GM12874 (cell line): ENCODE data around the gene TM9SF3.

ENCODE experiments used
- TF ChIP-seq, protein P1 (sequence below): IDR thresholded peaks from 2 replicates; pipeline ENCODE4 v1.5.1; 2011; ENCODE audit warnings: low read depth, mild to moderate bottlenecking, control low read depth, low read length, moderate library complexity; ENCODE audit not compliant: insufficient read depth

The TM9SF3 gene

DNA sequence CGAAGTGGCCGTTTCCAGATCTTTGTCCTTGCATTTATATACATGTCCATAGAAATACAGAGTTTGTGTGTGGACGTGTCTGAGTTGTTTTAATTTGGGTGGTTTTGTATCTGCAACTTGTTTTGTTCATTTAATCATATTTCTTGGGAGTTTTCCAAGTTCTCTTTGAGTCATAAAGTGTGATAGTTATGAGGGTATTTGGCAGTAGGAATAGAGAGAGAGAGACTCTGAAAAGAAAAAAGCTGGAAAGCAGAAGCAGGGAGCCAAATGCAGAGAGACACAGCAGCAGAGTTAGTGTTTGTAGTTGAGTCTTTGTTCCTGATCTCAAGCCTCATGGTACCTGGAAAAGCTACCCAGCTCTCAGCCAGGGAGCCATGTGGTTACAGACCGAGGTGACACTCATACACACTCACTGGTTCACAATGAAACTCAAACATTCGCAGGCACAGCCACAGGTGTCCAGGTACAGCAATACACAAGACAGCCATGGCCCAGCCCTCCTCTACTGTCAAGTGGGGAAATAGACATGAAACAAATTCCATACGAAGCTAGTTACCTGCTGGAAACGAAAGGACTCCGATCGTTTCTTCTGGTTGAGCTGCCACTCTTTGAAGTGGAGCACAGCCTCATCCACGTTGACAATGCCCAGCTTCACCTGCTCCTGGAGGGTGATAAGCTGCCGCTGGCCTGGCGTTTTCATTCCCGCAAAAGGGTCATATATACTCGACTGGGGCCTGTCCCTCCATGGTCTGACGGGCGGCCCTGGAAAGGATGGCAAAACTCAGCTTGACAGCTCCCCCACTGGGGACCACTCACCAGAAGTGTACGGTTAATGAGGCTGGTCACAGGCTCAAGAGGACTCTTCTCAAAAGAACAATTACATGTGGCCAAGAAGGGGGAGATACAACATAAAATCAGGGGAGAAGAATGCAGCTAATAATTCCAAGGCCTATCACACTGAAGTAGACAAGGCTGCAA lies 33.3 kb upstream of the TM9SF3 start:
- TF ChIP-seq, protein P1, sequence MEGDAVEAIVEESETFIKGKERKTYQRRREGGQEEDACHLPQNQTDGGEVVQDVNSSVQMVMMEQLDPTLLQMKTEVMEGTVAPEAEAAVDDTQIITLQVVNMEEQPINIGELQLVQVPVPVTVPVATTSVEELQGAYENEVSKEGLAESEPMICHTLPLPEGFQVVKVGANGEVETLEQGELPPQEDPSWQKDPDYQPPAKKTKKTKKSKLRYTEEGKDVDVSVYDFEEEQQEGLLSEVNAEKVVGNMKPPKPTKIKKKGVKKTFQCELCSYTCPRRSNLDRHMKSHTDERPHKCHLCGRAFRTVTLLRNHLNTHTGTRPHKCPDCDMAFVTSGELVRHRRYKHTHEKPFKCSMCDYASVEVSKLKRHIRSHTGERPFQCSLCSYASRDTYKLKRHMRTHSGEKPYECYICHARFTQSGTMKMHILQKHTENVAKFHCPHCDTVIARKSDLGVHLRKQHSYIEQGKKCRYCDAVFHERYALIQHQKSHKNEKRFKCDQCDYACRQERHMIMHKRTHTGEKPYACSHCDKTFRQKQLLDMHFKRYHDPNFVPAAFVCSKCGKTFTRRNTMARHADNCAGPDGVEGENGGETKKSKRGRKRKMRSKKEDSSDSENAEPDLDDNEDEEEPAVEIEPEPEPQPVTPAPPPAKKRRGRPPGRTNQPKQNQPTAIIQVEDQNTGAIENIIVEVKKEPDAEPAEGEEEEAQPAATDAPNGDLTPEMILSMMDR: no peak

DNA sequence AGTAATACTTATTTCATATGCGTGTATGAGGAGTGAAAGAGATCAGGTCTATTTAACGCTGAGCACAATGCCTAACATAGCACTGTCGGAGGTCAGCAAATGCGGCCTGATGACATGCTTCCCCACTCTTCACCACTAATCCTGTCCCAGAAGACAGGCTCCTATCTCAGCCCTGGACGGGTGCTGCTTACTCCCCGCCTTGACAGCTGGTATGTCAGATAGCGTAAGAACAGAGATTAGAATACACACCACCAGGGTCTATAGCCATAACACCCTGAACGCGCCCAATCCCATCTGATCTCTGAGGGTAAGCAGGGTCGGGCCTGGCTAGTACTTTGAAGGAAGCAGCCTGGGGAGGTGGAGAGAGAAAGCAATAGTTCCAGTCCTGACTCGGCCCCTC lies 32.3 kb upstream of the TM9SF3 start:
- TF ChIP-seq, protein P1: no peak

DNA sequence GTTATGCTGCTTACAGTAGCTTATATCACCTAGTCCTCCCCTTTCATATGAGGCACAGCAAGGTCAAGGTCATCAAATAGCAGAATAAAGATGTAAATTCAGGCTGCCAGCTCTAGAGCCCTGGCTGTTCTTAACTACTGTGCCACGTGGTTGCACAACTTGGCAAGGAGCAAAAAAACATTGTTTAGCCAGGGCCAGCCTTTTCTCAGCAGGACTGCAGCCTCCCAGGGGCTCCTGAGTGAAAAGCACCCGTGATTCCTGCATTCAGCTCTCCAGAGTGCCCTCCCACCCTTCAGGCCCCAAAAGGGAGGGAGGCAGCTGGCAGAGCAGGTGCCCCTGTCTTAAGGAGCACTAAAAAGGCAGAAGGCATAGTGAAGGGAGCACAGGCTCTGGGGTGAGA lies 31.8 kb upstream of the TM9SF3 start:
- TF ChIP-seq, protein P1: no peak

DNA sequence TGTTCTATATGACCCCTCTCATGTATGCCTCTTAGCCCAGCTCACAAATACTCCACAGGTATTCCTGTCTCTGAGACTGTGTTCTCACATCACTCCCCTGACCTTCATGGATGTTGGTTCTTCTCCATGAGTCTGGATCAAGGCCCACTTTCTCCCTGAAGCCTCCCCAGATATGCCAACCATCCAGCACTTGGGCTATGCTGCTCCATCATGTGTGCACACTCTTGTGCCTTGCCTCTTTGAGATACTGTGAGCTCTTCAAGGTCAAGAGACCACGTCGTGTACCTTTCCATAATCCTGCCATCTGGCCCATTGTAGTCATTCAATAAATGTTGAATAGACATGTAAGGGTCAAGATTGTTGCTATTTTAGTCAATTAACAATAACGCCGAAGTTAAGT lies 30.1 kb upstream of the TM9SF3 start:
- TF ChIP-seq, protein P1: no peak

DNA sequence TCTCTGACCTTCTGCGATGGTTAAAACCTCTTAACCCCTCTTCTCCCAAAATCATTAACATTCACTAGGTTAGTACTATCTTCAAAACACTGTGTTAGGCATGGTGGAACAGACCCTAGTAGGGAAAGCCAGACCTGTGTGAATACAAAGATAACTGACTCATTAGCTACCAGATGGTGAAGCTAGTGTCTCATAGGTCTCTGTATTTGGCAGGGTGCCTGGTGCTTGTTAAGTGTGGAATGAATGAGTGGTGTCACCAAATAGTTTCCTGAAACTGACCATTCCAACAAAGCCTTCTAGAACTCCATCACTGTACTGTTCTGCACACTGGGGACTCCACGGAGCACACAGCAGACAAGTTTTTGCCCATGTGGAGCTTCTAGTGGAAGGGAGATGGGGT lies 27.7 kb upstream of the TM9SF3 start:
- TF ChIP-seq, protein P1: no peak

DNA sequence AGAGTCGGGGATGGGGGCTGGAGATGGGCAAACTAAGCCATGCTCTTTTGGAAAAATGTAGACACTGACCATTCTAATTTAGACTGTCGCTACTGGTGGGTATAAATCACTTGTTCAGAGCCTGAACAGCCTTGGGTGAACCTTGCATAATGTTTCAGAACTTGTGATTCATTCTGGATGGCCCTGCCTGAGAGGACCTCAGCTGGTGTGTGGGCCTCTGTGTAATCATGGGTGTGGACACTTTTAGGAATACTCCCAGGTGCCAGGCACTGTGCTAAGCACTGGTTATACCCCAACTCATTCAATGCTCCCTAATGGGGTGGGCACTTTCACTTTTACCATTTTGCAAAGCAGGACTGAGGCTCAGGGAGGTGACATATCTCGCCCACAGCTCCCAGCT lies 26.8 kb upstream of the TM9SF3 start:
- TF ChIP-seq, protein P1: no peak

DNA sequence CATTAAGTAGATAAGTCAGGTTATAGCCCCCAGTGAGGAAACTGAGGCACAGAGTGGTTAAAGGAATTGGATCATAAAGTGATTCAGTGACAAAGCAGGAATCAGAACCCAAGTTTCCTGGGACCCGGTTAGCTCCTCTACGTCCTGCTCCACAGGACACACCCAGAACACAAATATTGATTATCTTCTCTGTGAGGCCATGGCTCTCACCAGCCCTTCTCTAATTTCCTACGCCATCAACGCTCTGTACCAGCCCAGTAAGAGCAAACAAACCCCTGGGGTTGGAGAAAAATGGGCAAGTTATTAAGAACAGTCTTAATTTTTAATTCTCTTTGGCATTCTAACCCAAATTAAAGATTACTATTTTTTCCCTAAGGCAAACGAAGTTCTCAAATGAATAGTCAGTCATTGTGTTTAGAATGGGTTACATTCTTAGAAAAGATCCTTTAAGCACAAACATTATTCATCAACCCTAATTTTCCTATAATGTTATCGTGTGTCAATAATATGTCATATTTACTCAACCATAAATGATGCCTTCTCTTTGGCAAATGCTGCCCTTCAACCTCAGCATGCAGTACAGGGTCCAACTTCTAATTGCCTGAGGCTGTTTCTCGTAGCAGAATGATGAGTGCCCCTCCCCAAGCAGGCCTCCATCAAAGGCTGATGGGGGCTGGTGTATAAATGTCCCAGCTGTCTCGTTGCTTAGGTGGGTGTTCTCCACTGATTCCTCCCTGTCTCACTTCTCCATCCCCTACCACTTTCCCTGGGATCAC lies 25.4 kb upstream of the TM9SF3 start:
- TF ChIP-seq, protein P1: no peak
